ENCODE data around the gene GAK. TPM values are rescaled to one million over a fixed set of nuclear protein-coding genes. Genes with fewer than 3 reads are reported as not detected.

GAK gene
- total and polyA plus RNA-seq, 3 experiments from 2014 or later = 82.9 to 118 (median 112) TPM

DNA sequence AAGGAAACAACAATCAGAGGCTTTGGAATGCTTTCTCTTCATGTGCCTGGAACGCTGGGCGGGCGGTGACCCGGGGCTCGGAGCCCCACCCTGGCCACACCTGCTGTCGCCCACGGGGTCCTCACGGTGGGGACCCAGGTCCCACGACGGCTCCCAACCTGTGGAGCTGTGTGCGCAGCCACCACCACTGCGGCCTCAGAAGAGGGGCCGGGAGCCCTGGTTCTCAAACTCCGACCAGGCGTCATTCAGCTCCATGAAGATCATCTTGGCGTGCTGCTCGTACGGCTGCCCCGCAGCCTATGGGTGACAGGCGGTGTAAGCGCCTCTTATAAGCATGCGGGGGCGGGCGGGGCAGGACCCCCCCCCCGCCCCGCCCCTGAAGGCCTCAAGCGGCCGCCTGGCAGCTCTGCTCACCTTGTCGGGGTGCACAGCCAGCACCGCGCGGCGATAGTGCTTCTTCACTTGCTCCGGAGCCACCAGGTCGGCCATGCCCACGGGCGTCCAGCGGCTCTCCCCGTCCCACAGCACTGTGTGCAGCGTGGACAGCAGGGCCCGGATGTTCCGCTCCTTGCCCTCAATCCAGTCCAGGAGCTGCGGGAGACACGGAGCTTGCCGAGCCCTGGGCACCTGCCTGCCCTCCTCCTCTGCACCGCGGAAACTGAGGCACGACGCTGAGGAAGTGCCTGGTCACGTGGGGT lies 82.5 kb downstream of the GAK start:
- peaks cover 0 to 47% (median 4%) of the 10 kb centered on the region in 3 donors for H3K36me3 Mint-ChIP-seq
- peak in 1 of 5 donors; percentile 42 for DNase-seq
- Histone ChIP-seq H3K27me3 (ENCODE audit: insufficient read depth, low read length, poor library complexity, severe bottlenecking) (no peaks in the 10 kb centered on the region), H3K27ac (ENCODE audit: low read depth, low read length) (no peak overlapping the region), H3K9me3 (ENCODE audit: low read length) (no peaks in the 10 kb centered on the region), H3K4me1 (ENCODE audit: insufficient read depth, low read length) (no peaks in the 10 kb centered on the region), H3K4me3 (ENCODE audit: low read length) (no peak overlapping the region), H3K36me3 (ENCODE audit: insufficient read depth, low read length) (peaks cover 3% of the 10 kb centered on the region)
- H3K27ac Mint-ChIP-seq = no peak overlapping the region
- POLR2A ChIA-PET = no interaction called here
- H3K4me1 Mint-ChIP-seq = no peaks in the 10 kb centered on the region
- H3K9me3 Mint-ChIP-seq = no peaks in the 10 kb centered on the region
- CTCF ChIA-PET = no interaction called here
- H3K27me3 Mint-ChIP-seq = no peaks in the 10 kb centered on the region
- H3K4me3 Mint-ChIP-seq = no peak overlapping the region

DNA sequence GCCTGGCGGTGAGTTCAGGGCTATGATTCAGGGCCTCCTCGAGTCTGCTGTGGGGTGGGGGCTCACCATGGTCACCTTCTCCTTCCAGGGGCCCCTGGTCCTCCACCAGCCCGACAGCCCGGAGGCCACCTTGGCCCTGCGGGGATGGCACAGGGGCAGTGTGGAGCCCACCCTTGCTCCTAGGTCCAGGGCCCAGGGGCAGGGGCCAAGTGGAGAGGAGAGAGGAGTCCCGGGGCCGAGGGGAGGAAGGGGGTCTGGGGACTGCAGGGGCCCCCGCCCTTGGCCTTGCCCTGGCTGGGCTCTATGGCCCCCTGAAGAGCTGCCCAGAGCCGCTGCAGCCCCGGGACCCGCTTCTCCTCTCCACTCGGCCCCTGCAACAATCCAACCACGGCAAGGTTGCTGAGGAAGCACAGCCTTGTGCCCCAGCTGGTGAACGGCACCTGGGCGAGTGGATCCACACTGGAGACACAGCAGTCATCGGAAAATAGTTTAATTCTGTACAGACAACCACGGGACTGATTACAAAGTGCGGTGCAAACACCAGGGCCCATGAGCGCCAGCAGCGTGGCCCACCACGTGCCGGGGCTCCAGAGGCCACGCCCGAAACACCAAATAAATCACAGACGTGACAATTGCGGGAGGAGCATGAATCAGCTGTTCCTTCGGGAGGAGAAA lies 83.2 kb downstream of the GAK start:
- CTCF ChIA-PET = no interaction called here
- Histone ChIP-seq H3K4me1 (ENCODE audit: insufficient read depth, low read length) (no peaks in the 10 kb centered on the region), H3K36me3 (ENCODE audit: insufficient read depth, low read length) (peaks cover 3% of the 10 kb centered on the region), H3K9me3 (ENCODE audit: low read length) (no peaks in the 10 kb centered on the region), H3K4me3 (ENCODE audit: low read length) (no peak overlapping the region), H3K27ac (ENCODE audit: low read depth, low read length) (no peak overlapping the region), H3K27me3 (ENCODE audit: insufficient read depth, low read length, poor library complexity, severe bottlenecking) (no peaks in the 10 kb centered on the region)
- H3K9me3 Mint-ChIP-seq = no peaks in the 10 kb centered on the region
- peaks cover 0 to 44% (median 6%) of the 10 kb centered on the region in 3 donors for H3K36me3 Mint-ChIP-seq
- H3K27ac Mint-ChIP-seq = peak overlapping the region in 1 of 8 donors; percentile 58
- POLR2A ChIA-PET = no interaction called here
- no peak overlapping the region for H3K4me3 Mint-ChIP-seq
- H3K4me1 Mint-ChIP-seq = no peaks in the 10 kb centered on the region
- H3K27me3 Mint-ChIP-seq = no peaks in the 10 kb centered on the region
- peak in 1 of 5 donors; percentile 38 for DNase-seq

DNA sequence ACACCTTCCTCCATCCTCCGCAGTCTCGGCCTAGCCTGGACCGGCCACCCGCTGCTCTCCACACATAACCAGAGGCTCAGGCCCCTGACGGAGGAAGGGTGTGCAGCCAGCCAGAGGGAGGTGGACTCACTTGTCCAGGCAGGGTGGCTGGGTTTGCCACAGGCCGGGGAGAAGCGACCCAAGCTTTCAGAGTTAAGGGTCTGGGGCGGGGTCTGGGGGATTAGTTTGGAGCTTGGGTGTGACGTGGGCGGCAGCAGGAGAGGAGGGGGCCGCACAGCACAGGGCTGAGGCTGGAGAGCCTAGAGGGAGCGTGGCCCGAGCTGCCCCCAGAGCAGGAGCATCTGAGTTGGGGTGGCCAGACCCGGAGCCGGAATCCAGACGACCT lies 83.8 kb downstream of the GAK start:
- CTCF ChIA-PET = no interaction called here
- Mint-ChIP-seq H3K36me3 (peaks cover 0 to 44% (median 6%) of the 10 kb centered on the region in 3 donors), H3K4me3 (no peak overlapping the region), H3K27ac (no peak overlapping the region), H3K27me3 (no peaks in the 10 kb centered on the region), H3K9me3 (no peaks in the 10 kb centered on the region), H3K4me1 (no peaks in the 10 kb centered on the region)
- peak in 1 of 5 donors; percentile 39 for DNase-seq
- Histone ChIP-seq H3K4me1 (ENCODE audit: insufficient read depth, low read length) (no peaks in the 10 kb centered on the region), H3K27me3 (ENCODE audit: insufficient read depth, low read length, poor library complexity, severe bottlenecking) (no peaks in the 10 kb centered on the region), H3K9me3 (ENCODE audit: low read length) (no peaks in the 10 kb centered on the region), H3K27ac (ENCODE audit: low read depth, low read length) (no peak overlapping the region), H3K36me3 (ENCODE audit: insufficient read depth, low read length) (peaks cover 3% of the 10 kb centered on the region), H3K4me3 (ENCODE audit: low read length) (no peak overlapping the region)
- POLR2A ChIA-PET = no interaction called here

DNA sequence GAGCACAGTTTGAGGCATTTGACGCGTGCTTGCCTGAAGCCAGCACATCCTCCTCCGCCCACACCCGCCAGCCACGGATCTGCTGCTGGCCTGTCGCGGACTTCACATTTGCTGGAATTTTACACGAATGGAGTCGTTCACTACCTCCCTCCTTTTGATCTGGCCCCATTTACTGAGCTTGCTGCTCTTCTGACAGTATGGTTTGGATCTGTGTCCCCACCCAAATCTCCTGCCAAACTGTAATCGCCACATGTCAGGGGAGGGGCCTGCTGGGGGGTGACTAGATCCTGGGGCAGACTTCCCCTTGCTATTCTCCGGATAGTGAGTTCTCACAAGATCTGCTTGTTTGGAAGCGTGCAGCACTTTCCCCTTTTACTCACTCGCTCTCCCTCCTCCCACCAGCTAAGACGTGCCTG lies 86.3 kb downstream of the GAK start:
- Histone ChIP-seq H3K27ac (ENCODE audit: low read depth, low read length) (no peak overlapping the region), H3K27me3 (ENCODE audit: insufficient read depth, low read length, poor library complexity, severe bottlenecking) (no peaks in the 10 kb centered on the region), H3K4me1 (ENCODE audit: insufficient read depth, low read length) (no peaks in the 10 kb centered on the region), H3K4me3 (ENCODE audit: low read length) (no peak overlapping the region), H3K36me3 (ENCODE audit: insufficient read depth, low read length) (no peaks in the 10 kb centered on the region), H3K9me3 (ENCODE audit: low read length) (no peaks in the 10 kb centered on the region)
- Mint-ChIP-seq H3K36me3 (peaks cover 2 to 29% (median 7%) of the 10 kb centered on the region in 3 donors), H3K4me3 (no peak overlapping the region), H3K4me1 (no peaks in the 10 kb centered on the region), H3K27me3 (no peaks in the 10 kb centered on the region), H3K9me3 (peaks cover 0 to 5% (median 1%) of the 10 kb centered on the region in 5 donors), H3K27ac (peak overlapping the region in 1 of 8 donors; percentile 33)
- DNase-seq = no peak
- CTCF ChIA-PET = no interaction called here
- POLR2A ChIA-PET = no interaction called here

DNA sequence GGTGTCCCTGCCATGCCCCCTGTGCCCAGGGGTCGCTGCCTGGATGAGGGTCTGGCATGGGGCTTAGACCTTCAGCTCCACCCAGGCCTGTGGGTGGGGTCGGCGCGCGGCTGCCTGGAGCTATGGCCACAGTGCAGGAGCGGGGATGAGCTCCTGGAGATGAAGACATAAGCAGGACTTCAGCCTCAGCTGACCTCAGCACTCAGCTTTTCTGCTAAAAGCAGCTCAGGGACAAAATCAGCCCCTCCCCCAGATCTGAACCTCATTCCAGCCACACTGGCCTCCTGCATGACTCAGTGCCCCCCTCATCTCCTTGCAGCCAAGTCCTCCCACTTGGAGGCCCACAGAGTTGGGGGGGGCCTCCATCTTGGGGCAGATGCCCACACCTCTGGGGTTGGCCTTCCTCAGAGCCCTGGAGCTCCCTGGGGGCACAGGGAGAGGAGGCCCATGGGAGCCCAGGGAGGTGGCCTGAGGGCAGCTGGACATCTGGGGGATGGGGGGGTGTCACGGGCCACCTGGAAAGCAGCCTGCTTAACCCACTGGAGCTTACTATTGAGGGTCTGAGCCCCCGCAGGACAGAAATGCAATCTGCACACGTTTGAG lies 86.8 kb downstream of the GAK start:
- H3K9me3 Mint-ChIP-seq = peaks cover 0 to 7% (median 2%) of the 10 kb centered on the region in 5 donors
- H3K36me3 ChIP-seq (ENCODE audit: insufficient read depth, low read length) = no peaks in the 10 kb centered on the region
- no peaks in the 10 kb centered on the region for H3K4me1 ChIP-seq (ENCODE audit: insufficient read depth, low read length)
- POLR2A ChIA-PET = no interaction called here
- no peak for DNase-seq
- CTCF ChIA-PET = no interaction called here
- H3K36me3 Mint-ChIP-seq = peaks cover 2 to 26% (median 10%) of the 10 kb centered on the region in 3 donors
- no peaks in the 10 kb centered on the region for H3K27me3 Mint-ChIP-seq
- H3K4me1 Mint-ChIP-seq = no peaks in the 10 kb centered on the region
- no peak overlapping the region for H3K4me3 Mint-ChIP-seq
- no peak overlapping the region for H3K27ac Mint-ChIP-seq
- no peak overlapping the region for H3K4me3 ChIP-seq (ENCODE audit: low read length)
- H3K27me3 ChIP-seq (ENCODE audit: insufficient read depth, low read length, poor library complexity, severe bottlenecking) = no peaks in the 10 kb centered on the region
- H3K27ac ChIP-seq (ENCODE audit: low read depth, low read length) = no peak overlapping the region
- no peaks in the 10 kb centered on the region for H3K9me3 ChIP-seq (ENCODE audit: low read length)

DNA sequence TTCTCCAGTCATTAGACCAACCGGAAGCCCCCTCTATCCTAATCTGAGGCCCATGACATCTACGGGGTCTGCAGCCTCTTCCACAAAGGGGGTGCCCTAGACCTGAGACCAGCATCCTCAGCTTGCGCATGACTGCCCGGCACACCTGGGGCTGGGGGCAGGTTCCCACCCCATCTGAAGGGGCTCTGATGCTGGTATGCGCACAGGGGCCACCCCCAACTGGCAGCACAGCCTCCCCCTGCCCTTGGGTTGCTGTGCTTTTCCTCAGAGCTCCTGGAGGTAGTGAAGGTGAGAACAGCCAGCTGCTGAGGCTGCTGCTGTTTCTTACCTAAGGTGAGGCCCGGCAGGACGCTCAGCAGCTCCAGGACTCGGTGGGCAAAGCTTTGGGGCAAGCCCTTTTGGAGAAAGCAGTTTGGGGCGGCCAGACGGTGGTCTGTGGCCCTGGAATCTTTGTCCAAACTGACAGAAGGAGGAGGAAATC lies 87.3 kb downstream of the GAK start:
- H3K36me3 ChIP-seq (ENCODE audit: insufficient read depth, low read length) = no peaks in the 10 kb centered on the region
- DNase-seq = no peak
- ChIA-PET CTCF (no interaction called here), POLR2A (no interaction called here)
- peaks cover 0 to 5% (median 3%) of the 10 kb centered on the region in 3 donors for H3K4me1 Mint-ChIP-seq
- no peaks in the 10 kb centered on the region for H3K4me1 ChIP-seq (ENCODE audit: insufficient read depth, low read length)
- H3K27me3 Mint-ChIP-seq = no peaks in the 10 kb centered on the region
- no peaks in the 10 kb centered on the region for H3K9me3 ChIP-seq (ENCODE audit: low read length)
- no peak overlapping the region for H3K4me3 Mint-ChIP-seq
- H3K27me3 ChIP-seq (ENCODE audit: insufficient read depth, low read length, poor library complexity, severe bottlenecking) = no peaks in the 10 kb centered on the region
- no peak overlapping the region for H3K27ac Mint-ChIP-seq
- H3K4me3 ChIP-seq (ENCODE audit: low read length) = no peak overlapping the region
- no peak overlapping the region for H3K27ac ChIP-seq (ENCODE audit: low read depth, low read length)
- H3K36me3 Mint-ChIP-seq = peaks cover 2 to 21% (median 10%) of the 10 kb centered on the region in 3 donors
- peaks cover 0 to 7% (median 4%) of the 10 kb centered on the region in 5 donors for H3K9me3 Mint-ChIP-seq

DNA sequence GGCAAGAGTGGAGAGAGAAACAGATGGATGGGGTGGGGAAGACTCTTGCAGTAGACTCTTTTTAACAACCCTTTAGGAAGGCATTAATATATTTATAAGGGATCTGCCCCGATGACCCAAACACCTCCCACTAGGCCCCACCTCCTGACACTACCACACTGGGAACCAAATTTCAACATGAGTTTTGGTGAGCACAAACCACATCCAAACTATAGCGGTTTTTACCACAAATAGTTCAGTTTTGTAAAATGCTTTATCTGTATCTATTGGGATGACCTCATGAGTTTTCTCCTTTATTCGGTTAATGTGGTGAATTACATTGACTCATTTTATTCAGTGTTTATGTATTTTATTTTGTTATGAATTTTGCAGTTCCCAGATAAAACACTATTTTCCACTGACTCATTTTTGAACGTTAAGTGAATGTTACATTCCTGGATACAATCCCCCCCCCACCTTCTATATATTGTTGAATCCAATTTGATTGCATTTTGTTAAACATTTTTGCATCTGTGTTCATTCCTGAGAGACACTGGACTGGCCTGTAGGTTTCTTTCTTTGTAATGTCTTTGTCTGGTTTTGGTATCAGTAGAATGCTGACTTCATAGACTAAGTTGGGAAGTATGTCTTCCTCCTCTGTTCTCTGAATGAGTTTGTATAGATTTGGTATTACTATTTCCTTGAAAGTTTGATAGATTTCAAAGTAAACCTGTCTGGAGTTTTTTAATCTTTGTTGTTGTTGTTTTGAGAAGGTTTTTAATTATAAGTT lies 92.3 kb downstream of the GAK start:
- DNase-seq = no peak
- Mint-ChIP-seq H3K4me1 (peaks cover 0 to 8% (median 7%) of the 10 kb centered on the region in 3 donors), H3K27ac (no peak overlapping the region), H3K4me3 (no peak overlapping the region), H3K36me3 (peaks cover 2 to 17% (median 5%) of the 10 kb centered on the region in 3 donors), H3K9me3 (peaks cover 8 to 28% (median 14%) of the 10 kb centered on the region in 5 donors), H3K27me3 (no peaks in the 10 kb centered on the region)
- H3K36me3 ChIP-seq (ENCODE audit: insufficient read depth, low read length) = no peaks in the 10 kb centered on the region
- H3K9me3 ChIP-seq (ENCODE audit: low read length) = peaks cover 8% of the 10 kb centered on the region
- no peaks in the 10 kb centered on the region for H3K27me3 ChIP-seq (ENCODE audit: insufficient read depth, low read length, poor library complexity, severe bottlenecking)
- H3K4me3 ChIP-seq (ENCODE audit: low read length) = no peak overlapping the region
- ChIA-PET CTCF (no interaction called here), POLR2A (no interaction called here)
- no peak overlapping the region for H3K27ac ChIP-seq (ENCODE audit: low read depth, low read length)
- H3K4me1 ChIP-seq (ENCODE audit: insufficient read depth, low read length) = no peaks in the 10 kb centered on the region
